AML-193 (cell line): ENCODE measurements around the gene ZNF214.

ENCODE experiments used
- DNase-seq, 2 experiments: peaks; one replicate each; lab custom pipeline; 2025; lab: John Stamatoyannopoulos, UW

ZNF214 gene

DNA sequence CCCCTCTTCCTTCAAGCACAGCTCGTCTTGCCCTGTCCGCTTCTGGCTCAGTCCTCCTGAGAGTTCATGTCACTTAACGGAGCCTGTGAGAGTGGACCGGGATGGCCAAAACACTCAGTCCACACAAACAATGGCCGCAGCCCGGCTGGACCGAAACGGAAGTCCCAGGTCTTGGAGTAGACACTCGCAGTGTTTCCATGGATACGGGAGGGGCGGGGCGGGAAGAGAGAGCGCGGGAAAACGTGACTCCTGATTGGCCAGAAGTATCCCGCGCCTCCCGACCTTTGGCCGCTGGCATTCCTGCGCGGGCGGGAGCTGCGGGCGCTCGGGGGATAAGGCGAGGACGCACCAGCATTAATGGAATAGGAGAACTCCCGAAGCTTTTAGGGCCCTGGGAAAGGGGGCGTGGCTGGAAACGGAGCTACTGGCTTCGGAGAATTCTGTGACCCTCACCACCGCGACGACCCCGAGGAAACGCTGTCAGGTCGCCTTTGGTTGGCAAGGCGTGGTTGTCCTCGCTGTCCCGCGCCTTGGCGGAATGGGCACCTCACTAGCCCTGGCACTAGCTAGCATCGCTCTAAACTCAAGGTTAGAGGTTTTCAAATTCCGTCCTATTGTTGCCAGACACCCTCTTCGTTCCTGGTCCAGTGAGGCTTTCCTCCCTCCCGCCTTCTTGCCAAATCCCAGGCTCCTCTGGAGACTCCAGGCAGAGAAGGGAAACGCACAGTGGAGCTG lies at the start of gene ZNF214, which contains the start of gene NLRP14:
TSS of gene ZNF214 (minus strand) at position 164 of the 735 bp plus-strand sequence. CDS start 17,511 bp downstream, outside the sequence.
TSS of gene NLRP14 (plus strand) at position 297 of the 735 bp plus-strand sequence. CDS start 18,108 bp downstream, outside the sequence.
- no peak for DNase-seq

DNA sequence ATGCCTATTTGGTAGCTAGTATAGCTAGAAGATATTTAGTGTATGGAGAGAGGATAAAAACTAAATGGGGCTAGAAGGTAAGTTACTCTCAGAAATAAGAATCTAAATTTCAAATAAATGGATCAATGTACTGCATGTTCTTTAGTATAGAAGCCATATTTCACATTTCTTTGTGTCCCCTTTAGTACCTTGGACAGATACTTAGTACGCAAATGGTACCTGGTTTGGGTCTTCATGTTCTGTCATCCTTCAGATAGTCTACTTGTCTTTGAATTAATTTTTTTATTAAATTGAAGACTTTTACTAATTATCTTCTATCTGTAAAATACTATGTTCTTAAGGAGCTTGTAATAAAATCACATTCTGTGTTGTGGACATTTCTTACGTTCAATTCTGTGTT lies 42.4 kb upstream of the ZNF214 start:
- no peak for DNase-seq

GRCh38 chr11:7060868-7061267 lies 40.7 kb upstream of the ZNF214 start:
- no peak for DNase-seq

- DNase-seq, result no peak
These were observed 37.5 kb upstream of the ZNF214 start for GRCh38 chr11:7057641-7058040.

GRCh38 chr11:7056828-7057513 lies 36.8 kb upstream of the ZNF214 start:
- DNase-seq, result no peak

DNA sequence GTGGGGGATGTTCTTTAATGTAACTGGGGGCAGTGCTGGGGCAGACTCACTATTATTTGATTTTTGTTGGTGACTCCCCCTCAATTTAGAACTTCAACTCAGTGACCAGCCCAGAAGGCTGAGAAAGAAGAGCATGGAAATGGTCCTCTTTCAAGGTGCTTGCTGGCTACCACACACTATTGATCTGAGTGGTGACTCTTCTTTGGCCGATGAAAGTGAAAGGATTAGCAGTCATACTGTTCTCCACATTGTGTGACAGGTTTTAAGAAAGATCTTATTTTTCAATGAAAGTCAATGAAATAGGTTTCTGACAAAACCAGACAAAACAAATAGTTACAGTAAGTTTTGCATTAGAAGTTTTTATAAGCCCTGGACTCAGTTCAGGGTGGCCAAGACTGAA lies 30.0 kb upstream of the ZNF214 start:
- DNase-seq, result no peak

DNA sequence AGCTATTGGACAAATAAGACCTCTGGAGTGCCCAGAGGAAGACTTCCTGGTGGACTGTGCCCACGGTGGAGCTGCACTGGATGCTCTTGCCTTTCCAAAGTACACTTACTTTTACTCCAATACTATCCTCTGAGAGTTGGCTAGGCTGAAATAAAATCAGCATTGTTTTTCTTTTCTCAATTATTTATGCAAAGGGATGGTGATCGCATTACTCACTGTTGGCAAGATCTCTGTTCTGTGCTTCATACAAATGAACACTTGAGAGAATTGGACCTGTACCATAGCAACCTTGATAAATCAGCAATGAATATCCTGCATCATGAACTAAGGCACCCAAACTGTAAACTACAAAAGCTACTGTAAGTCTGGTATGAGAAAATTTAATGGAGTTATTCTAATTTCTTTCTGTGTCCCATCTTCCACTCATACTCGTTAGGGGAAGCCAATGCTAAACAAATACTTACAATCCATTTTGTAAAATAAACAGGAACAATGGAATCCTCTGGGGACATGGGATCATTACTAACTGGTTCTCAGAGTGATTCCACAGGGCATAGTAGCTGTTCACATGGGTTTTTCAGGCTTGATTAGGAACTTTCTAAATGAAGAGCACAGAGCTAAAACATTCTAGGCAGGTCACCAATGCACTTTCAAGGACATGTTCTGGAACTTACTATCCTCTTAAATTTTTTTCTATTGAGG lies 26.5 kb upstream of the ZNF214 start:
- DNase-seq, result no peak

DNA sequence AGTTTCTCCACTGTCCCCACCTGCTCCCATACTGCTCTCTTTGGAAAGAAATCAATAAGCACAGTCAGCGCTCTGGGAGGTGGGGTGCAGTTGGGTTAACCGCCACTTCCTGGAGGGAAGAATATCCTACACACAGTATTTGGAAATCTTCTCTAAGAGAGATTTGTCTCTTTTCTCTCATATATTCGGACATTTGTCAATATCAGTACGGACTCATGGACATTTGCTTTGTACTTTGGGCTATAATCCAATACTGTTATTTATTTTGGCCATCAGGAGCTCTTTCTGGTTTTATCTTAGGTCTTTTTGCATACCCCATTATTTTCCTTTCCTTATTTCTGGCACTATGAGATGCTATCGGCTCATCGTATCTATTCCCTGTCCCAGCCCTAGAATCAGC lies 13.9 kb upstream of the ZNF214 start:
- no peak for DNase-seq

GRCh38 chr11:7032692-7033091 lies 12.5 kb upstream of the ZNF214 start:
- DNase-seq, result no peak

- no peak for DNase-seq
These were observed 11.3 kb upstream of the ZNF214 start for GRCh38 chr11:7031471-7031871.

- no peak for DNase-seq
These were observed 10.7 kb upstream of the ZNF214 start for GRCh38 chr11:7030836-7031235.

GRCh38 chr11:7028141-7028540 lies 8.0 kb upstream of the ZNF214 start:
- DNase-seq, result no peak

DNA sequence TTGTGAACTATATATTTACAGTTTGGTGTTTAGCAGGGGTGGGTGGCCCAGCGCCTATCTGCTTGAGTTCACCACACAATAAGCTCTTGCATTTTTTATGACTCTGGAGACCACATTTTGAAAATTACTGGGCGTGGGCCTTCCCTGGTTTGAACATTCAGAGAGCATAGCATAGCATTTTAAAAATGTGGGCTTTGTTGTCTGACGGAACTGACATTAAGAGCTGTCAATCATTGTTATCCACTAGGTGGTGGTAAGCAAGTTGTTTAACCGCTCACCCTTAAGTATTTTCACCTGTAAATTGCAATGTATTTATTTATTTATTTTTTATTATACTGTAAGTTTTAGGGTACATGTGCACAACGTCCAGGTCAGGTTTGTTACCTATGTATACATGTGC lies 1.2 kb upstream of the ZNF214 start:
- DNase-seq, result no peak

- no peak for DNase-seq
These were observed 505 bp downstream of the ZNF214 start for GRCh38 chr11:7019500-7020182.

DNA sequence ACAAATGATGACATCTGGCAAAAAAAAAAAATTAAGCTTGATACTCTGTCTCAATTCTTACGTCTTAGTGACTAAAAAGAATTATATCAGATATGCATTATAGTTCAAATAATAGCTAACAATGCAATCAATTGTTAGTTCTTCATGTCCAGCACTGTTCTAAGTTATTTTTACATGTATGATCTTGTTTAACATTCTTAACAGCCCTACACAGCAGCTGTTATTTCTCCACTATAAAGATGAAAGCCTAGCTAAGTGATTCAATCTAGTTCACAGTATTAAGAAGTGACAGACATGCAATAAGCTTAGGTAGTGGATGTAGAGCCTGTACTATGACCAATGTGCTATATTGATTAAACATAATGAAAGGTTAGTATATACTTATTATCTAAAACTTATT lies 4.1 kb downstream of the ZNF214 start:
- DNase-seq, result no peak

- no peak for DNase-seq
These were observed 6.0 kb downstream of the ZNF214 start for GRCh38 chr11:7014118-7014517.

DNA sequence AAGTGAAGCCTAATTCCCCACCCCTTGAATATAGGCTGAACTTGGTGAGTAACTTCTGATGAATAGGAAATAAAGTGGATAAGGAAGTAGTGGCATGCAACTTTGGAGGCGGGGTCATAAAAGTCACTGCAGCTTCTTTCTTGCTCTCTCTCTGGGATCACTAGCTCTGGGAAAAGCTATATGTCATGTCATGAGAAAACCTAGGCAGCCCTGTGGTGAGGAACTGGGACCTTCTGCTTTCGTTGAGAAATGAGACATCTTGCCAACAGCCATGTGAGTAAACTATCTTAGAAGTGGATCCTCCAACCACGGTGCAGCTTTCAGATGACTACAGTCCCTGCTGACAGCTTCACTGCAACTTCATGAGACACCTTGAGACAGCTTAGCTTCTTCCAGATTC lies 15.7 kb downstream of the ZNF214 start:
- no peak for DNase-seq

DNA sequence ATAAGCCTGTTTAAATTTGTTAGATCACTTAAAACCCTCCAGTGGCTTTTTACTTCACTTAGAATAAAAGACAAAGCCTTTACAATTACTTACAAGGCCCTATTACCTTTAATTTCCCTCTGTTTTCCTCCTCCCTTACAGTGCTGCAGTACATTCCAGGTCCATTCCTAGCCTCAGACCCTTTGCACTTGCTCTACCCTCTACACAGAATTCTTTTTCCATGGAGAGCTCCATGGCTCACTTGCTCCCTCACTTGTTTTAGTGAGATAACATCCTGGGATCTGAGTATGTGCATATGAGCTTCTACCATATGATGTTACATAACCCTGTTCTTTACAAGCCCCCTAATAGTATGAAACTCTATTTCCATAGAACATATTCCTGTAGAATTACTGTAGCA lies 24.4 kb downstream of the ZNF214 start:
- no peak for DNase-seq

GRCh38 chr11:6992457-6993417 lies 27.4 kb downstream of the ZNF214 start:
- no peak for DNase-seq

DNA sequence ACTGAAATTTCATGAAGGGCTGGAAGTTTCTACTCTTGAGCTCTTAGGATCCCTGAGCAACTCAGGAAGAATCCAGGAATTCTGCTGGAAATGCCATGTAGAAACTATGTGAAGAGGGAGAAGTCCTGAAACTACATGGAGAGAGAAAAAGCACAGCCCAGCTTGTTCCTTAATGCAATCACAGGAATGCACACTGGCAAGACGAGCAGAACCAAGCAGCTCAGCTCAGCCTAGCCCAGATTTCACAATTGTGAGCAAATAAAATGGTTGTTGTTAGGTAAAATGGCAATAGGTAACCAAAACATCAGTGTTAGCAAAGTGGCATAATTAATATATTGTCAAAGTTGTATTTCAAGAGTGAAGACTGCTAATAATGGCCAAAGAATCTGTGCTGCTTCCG lies 28.1 kb downstream of the ZNF214 start:
- DNase-seq, result no peak

DNA sequence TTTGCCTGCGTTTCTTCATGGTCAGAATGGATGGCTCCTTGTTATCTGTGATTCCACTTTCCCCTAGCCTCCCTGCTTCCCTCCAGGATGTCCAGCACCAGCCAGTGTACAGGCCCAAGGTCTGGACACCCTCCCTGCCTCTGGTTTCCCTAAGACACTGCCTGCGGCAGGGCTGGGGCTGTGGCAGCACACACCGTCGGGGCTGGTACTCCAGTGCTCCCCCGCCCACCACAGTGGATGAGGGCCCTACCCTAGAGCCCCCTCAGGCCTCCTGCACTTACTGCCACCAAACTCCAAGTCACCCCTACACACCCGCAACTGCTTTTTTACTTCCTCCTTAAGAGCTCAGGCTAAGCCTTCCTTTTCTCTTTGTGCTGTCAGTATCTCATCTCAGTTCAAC lies 28.9 kb downstream of the ZNF214 start:
- no peak for DNase-seq
